Liver (tissue), 3 donors: Measurements from ENCODE around the gene FBXW5.

Experiments
- CTCF ChIP-seq: fragments of 150-350 bp; IDR thresholded peaks from 2 replicates; pipeline ENCODE4 v1.5.1; 2017; ENCODE audit warnings: improper control_type of control experiment, low read depth, low read length; ENCODE audit not compliant: missing input control
- MAX ChIP-seq: IDR thresholded peaks from 2 replicates; pipeline ENCODE4 v1.6.1; 2016; ENCODE audit warnings: antibody characterized with exemption
- RAD21 ChIP-seq, 2 donors: IDR thresholded peaks; 2 replicates each; pipeline ENCODE4 v1.6.1; 2016; ENCODE audit warnings: antibody characterized with exemption in 2 of 2, mild to moderate bottlenecking in 2 of 2
- REST ChIP-seq: IDR thresholded peaks from 2 replicates; pipeline ENCODE4 v1.6.1; 2016; ENCODE audit warnings: antibody characterized with exemption, mild to moderate bottlenecking
- SP1 ChIP-seq: IDR thresholded peaks from 2 replicates; pipeline ENCODE4 v1.6.1; 2018; ENCODE audit warnings: antibody characterized with exemption, mild to moderate bottlenecking
- YY1 ChIP-seq: IDR thresholded peaks from 2 replicates; pipeline ENCODE4 v1.6.1; 2016; ENCODE audit warnings: antibody characterized with exemption, mild to moderate bottlenecking
- donor health status: healthy.
- donor health status: healthy.

- no peak for TF ChIP-seq CTCF
- no peak for TF ChIP-seq REST
- no peak for TF ChIP-seq YY1
- TF ChIP-seq MAX = no peak
- no peak for TF ChIP-seq RAD21 (IDR thresholded peaks at IDR 0.05)
- no peak for TF ChIP-seq SP1
Observed at GRCh38 chr9:136992819-136993369, 48.4 kb upstream of the FBXW5 start.
